ENCODE data around the gene TYMS. TPM values are rescaled to one million over a fixed set of nuclear protein-coding genes. Genes with fewer than 3 reads are reported as not detected.

TYMS gene
- polyA plus RNA-seq, 3 donors, result not detected

GRCh38 chr18:650428-650858 lies 7.0 kb upstream of the TYMS start:
- Histone ChIP-seq H3K36me3 (replicated peaks in 1 of 2; ENCODE audit: control insufficient read depth in 1 of 2, insufficient read depth in 2 of 2, low read length in 2 of 2) (no peaks in the 10 kb centered on the region), H3K4me2 (replicated peaks; ENCODE audit: extremely low read depth, low read length, poor library complexity, severe bottlenecking) (peak overlapping the region; percentile 70), H3K9ac (ENCODE audit: insufficient read depth, low read length, poor library complexity, severe bottlenecking) (no peak overlapping the region), H3K27ac (ENCODE audit: low read depth in 1 of 2, low read length in 2 of 2) (no peak overlapping the region), H3K9me3 (replicated peaks in 1 of 2; ENCODE audit: control insufficient read depth in 1 of 2, insufficient read depth in 1 of 2, low read length in 2 of 2) (no peaks in the 10 kb centered on the region), H3K27me3 (ENCODE audit: control insufficient read depth in 2 of 2, insufficient read depth in 2 of 2, low read length in 2 of 2) (no peaks in the 10 kb centered on the region), H3K4me1 (ENCODE audit: control insufficient read depth in 1 of 2, insufficient read depth in 2 of 2, low read length in 2 of 2) (peaks cover 4 to 19% of the 10 kb centered on the region in 2 donors), H2AFZ (ENCODE audit: insufficient read depth, low read depth, low read length, poor library complexity, severe bottlenecking) (no peak overlapping the region), H4K20me1 (ENCODE audit: insufficient read depth, low read length) (no peaks in the 10 kb centered on the region), H3K4me3 (replicated peaks in 1 of 3; ENCODE audit: low read depth in 2 of 3, low read length in 3 of 3) (peak overlapping the region; percentile 8 to 58 (median 36)), H3K79me2 (ENCODE audit: insufficient read depth, low read length) (peaks cover 19% of the 10 kb centered on the region)
- peak overlapping the region; percentile 77 to 86 for H3K4me3 Mint-ChIP-seq
- 19% methylated on average over 2 of the region's 6 CpGs for WGBS (ENCODE audit: insufficient coverage)
- peak overlapping the region in 2 of 7 donors; percentile 11 to 78 for H3K27ac Mint-ChIP-seq
- H3K9me3 Mint-ChIP-seq, result peaks cover 0 to 2% (median 0%) of the 10 kb centered on the region in 7 donors
- TF ChIP-seq CTCF (IDR thresholded peaks at IDR 0.05), result no peak
- peak; percentile 26 to 32 (median 28) for DNase-seq
- H3K36me3 Mint-ChIP-seq, result peaks cover 0 to 2% of the 10 kb centered on the region in 2 donors
- peaks cover 20% of the 10 kb centered on the region for H3K4me1 Mint-ChIP-seq
- intact Hi-C loops (cut with micrococcal nuclease), result no loop called here
- peaks cover 0 to 4% (median 2%) of the 10 kb centered on the region in 3 donors for H3K27me3 Mint-ChIP-seq (ENCODE audit: low read depth in 3 of 3)

GRCh38 chr18:652131-652530 lies 5.3 kb upstream of the TYMS start:
- H3K9me3 Mint-ChIP-seq, result peaks cover 0 to 5% (median 0%) of the 10 kb centered on the region in 7 donors
- H3K9ac ChIP-seq (ENCODE audit: insufficient read depth, low read length, poor library complexity, severe bottlenecking), result no peak overlapping the region
- peaks cover 2 to 6% of the 10 kb centered on the region in 2 donors for H3K36me3 Mint-ChIP-seq
- H3K36me3 ChIP-seq (replicated peaks in 1 of 2; ENCODE audit: control insufficient read depth in 1 of 2, insufficient read depth in 2 of 2, low read length in 2 of 2), result no peaks in the 10 kb centered on the region
- peaks cover 0 to 6% of the 10 kb centered on the region in 2 donors for H3K27me3 ChIP-seq (ENCODE audit: control insufficient read depth in 2 of 2, insufficient read depth in 2 of 2, low read length in 2 of 2)
- peaks cover 34% of the 10 kb centered on the region for H3K4me1 Mint-ChIP-seq
- intact Hi-C loops (cut with micrococcal nuclease), result no loop called here
- H3K4me3 Mint-ChIP-seq, result no peak overlapping the region
- no peak for TF ChIP-seq CTCF (IDR thresholded peaks at IDR 0.05)
- no peak for DNase-seq
- no peaks in the 10 kb centered on the region for H4K20me1 ChIP-seq (ENCODE audit: insufficient read depth, low read length)
- H3K27me3 Mint-ChIP-seq (ENCODE audit: low read depth in 3 of 3), result peaks cover 9 to 13% (median 11%) of the 10 kb centered on the region in 3 donors
- peaks cover 34% of the 10 kb centered on the region for H3K79me2 ChIP-seq (ENCODE audit: insufficient read depth, low read length)
- no peaks in the 10 kb centered on the region for H3K9me3 ChIP-seq (replicated peaks in 1 of 2; ENCODE audit: control insufficient read depth in 1 of 2, insufficient read depth in 1 of 2, low read length in 2 of 2)
- WGBS (ENCODE audit: insufficient coverage), result 100% methylated on average over 2 of the region's 4 CpGs
- H3K4me3 ChIP-seq (replicated peaks in 1 of 3; ENCODE audit: low read depth in 2 of 3, low read length in 3 of 3), result no peak overlapping the region
- no peak overlapping the region for H3K4me2 ChIP-seq (replicated peaks; ENCODE audit: extremely low read depth, low read length, poor library complexity, severe bottlenecking)
- H3K27ac ChIP-seq (ENCODE audit: low read depth in 1 of 2, low read length in 2 of 2), result no peak overlapping the region
- peaks cover 8 to 25% of the 10 kb centered on the region in 2 donors for H3K4me1 ChIP-seq (ENCODE audit: control insufficient read depth in 1 of 2, insufficient read depth in 2 of 2, low read length in 2 of 2)
- H2AFZ ChIP-seq (ENCODE audit: insufficient read depth, low read depth, low read length, poor library complexity, severe bottlenecking), result no peak overlapping the region
- no peak overlapping the region for H3K27ac Mint-ChIP-seq
